Endodermal cell (in vitro differentiated cells): ENCODE data around the gene CACNA1F. TPM values are rescaled to one million over a fixed set of nuclear protein-coding genes. Genes with fewer than 3 reads are reported as not detected.

Experiments
- DNase-seq: peaks from one replicate; pipeline ENCODE4 v3.0.0-alpha.2; 2017
- H3K27ac ChIP-seq: 2 replicates; pipeline ENCODE4 v1.5.1; 2013; ENCODE audit warnings: mild to moderate bottlenecking, low read depth, low read length, moderate library complexity
- H3K27me3 ChIP-seq: 2 replicates; pipeline ENCODE4 v1.6.1; 2013; ENCODE audit warnings: mild to moderate bottlenecking, low read length, moderate library complexity; ENCODE audit not compliant: insufficient read depth, control insufficient read depth, poor library complexity, severe bottlenecking
- H3K36me3 ChIP-seq: 2 replicates; pipeline ENCODE4 v1.7.0; 2013; ENCODE audit warnings: mild to moderate bottlenecking, low read length, moderate library complexity; ENCODE audit not compliant: control insufficient read depth, insufficient read depth
- H3K4me1 ChIP-seq: one replicate; pipeline ENCODE4 v1.7.0; 2013; ENCODE audit warnings: low read length; ENCODE audit not compliant: control insufficient read depth, insufficient read depth
- H3K4me3 ChIP-seq: 2 replicates; pipeline ENCODE4 v1.5.1; 2013; ENCODE audit warnings: mild to moderate bottlenecking, low read length, moderate library complexity
- H3K9ac ChIP-seq: 2 replicates; pipeline ENCODE4 v1.6.1; 2013; ENCODE audit warnings: mild to moderate bottlenecking, low read length, moderate library complexity; ENCODE audit not compliant: poor library complexity, severe bottlenecking; ENCODE audit errors: extremely low read depth
- H3K9me3 ChIP-seq: 2 replicates; pipeline ENCODE4 v1.6.1; 2013; ENCODE audit warnings: mild to moderate bottlenecking, low read length, moderate library complexity; ENCODE audit not compliant: control insufficient read depth
- H3K27ac Mint-ChIP-seq: 2 replicates; pipeline ENCODE4 v1.8.0; 2020; ENCODE audit warnings: mixed read lengths
- H3K27me3 Mint-ChIP-seq: 2 replicates; pipeline ENCODE4 v1.8.0; 2021; ENCODE audit warnings: mild to moderate bottlenecking, mixed read lengths; ENCODE audit not compliant: insufficient read depth
- H3K36me3 Mint-ChIP-seq: 2 replicates; pipeline ENCODE4 v1.8.0; 2020; ENCODE audit warnings: low read depth, mixed read lengths
- H3K4me1 Mint-ChIP-seq: 2 replicates; pipeline ENCODE4 v1.8.0; 2020; ENCODE audit warnings: mixed read lengths
- H3K4me3 Mint-ChIP-seq: 2 replicates; pipeline ENCODE4 v1.8.0; 2020; ENCODE audit warnings: mild to moderate bottlenecking, moderate library complexity, mixed read lengths
- H3K9me3 Mint-ChIP-seq: 2 replicates; pipeline ENCODE4 v1.8.0; 2020; ENCODE audit warnings: mild to moderate bottlenecking, mixed read lengths
- WGBS, 2 experiments: methylation state at CpG; one replicate each; pipeline versions ENCODE4 v1.1.5 to v1.1.7; 2013; ENCODE audit warnings: missing lambda C conversion rate in 2 of 2, mixed read lengths in 1 of 2; ENCODE audit not compliant: insufficient coverage in 1 of 2, insufficient read length in 1 of 2; 5-methylcytosine and 5-hydroxymethylcytosine counted together
- total RNA-seq, 2 donors: library from RNA; stranded (reverse); fragmentation: NEBNext Ultra II Directional in 1 of 2; extraction: Animal tissue kit (Norgen Biotek cat#: 25700) in 1 of 2; gene quantifications; 2 replicates in 1 of 2; 3 replicates in 1 of 2; pipeline ENCODE4 v1.2.1, GENCODE V29; 2021
- TF ChIP-seq, protein P1 (sequence below): fragments of 200-600 bp; sonication (generic); conservative IDR thresholded peaks from 2 replicates; pipeline ENCODE4 v1.5.0; 2021; ENCODE audit warnings: antibody characterized with exemption, mild to moderate bottlenecking

The CACNA1F gene
- total RNA-seq, 2 donors from 2014 or later, result 0.42 to 0.70 TPM

GRCh38 chrX:49273181-49273727 lies 40.1 kb upstream of the CACNA1F start:
- peaks cover 6% of the 10 kb centered on the region for H3K4me1 Mint-ChIP-seq
- H3K4me1 ChIP-seq, result peaks cover 2% of the 10 kb centered on the region
- WGBS, 2 experiments, result 90 to 100% methylated on average over 1 to 8 of the region's 8 CpGs
- H3K27ac Mint-ChIP-seq, result no peak overlapping the region
- H3K36me3 ChIP-seq, result no peaks in the 10 kb centered on the region
- H3K9ac ChIP-seq, result no peak overlapping the region
- H3K27me3 ChIP-seq, result no peaks in the 10 kb centered on the region
- DNase-seq, result peak; percentile 6
- H3K27ac ChIP-seq, result no peak overlapping the region
- H3K4me3 Mint-ChIP-seq, result no peak overlapping the region
- H3K27me3 Mint-ChIP-seq, result no peaks in the 10 kb centered on the region
- H3K4me3 ChIP-seq, result no peak overlapping the region
- no peaks in the 10 kb centered on the region for H3K9me3 ChIP-seq
- peaks cover 67% of the 10 kb centered on the region for H3K9me3 Mint-ChIP-seq
- peaks cover 7% of the 10 kb centered on the region for H3K36me3 Mint-ChIP-seq
- TF ChIP-seq, protein P1, sequence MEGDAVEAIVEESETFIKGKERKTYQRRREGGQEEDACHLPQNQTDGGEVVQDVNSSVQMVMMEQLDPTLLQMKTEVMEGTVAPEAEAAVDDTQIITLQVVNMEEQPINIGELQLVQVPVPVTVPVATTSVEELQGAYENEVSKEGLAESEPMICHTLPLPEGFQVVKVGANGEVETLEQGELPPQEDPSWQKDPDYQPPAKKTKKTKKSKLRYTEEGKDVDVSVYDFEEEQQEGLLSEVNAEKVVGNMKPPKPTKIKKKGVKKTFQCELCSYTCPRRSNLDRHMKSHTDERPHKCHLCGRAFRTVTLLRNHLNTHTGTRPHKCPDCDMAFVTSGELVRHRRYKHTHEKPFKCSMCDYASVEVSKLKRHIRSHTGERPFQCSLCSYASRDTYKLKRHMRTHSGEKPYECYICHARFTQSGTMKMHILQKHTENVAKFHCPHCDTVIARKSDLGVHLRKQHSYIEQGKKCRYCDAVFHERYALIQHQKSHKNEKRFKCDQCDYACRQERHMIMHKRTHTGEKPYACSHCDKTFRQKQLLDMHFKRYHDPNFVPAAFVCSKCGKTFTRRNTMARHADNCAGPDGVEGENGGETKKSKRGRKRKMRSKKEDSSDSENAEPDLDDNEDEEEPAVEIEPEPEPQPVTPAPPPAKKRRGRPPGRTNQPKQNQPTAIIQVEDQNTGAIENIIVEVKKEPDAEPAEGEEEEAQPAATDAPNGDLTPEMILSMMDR, result no peak

DNA sequence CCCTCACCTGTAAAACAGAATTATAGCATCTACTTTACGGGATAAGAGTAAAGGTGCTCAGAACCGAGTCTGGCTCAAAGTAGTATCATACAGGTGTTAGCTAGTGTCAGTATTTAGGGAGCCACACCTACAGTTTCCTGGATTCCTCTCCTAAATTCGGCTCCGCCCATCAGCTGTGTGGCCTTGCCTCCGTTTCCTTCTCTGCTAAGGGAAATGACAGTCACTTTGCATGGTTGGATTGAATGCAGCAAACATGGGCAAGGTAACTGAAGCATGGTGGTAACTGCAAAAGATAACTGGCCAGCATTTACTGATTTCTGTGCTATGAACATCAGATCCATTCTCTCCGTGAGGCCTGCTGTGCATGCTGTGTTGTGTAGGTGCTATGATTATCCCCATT lies 39.3 kb upstream of the CACNA1F start:
- Histone ChIP-seq H3K27me3 (no peaks in the 10 kb centered on the region), H3K4me1 (peaks cover 2% of the 10 kb centered on the region), H3K9me3 (no peaks in the 10 kb centered on the region), H3K36me3 (no peaks in the 10 kb centered on the region), H3K9ac (no peak overlapping the region), H3K27ac (no peak overlapping the region), H3K4me3 (no peak overlapping the region)
- TF ChIP-seq, protein P1, result no peak
- DNase-seq, result no peak
- H3K4me1 Mint-ChIP-seq, result peaks cover 3% of the 10 kb centered on the region
- H3K27ac Mint-ChIP-seq, result no peak overlapping the region
- WGBS, 2 experiments, result 81 to 100% methylated on average over 4 to 6 of the region's 6 CpGs
- H3K9me3 Mint-ChIP-seq, result peaks cover 65% of the 10 kb centered on the region
- peaks cover 7% of the 10 kb centered on the region for H3K36me3 Mint-ChIP-seq
- no peaks in the 10 kb centered on the region for H3K27me3 Mint-ChIP-seq
- H3K4me3 Mint-ChIP-seq, result no peak overlapping the region

DNA sequence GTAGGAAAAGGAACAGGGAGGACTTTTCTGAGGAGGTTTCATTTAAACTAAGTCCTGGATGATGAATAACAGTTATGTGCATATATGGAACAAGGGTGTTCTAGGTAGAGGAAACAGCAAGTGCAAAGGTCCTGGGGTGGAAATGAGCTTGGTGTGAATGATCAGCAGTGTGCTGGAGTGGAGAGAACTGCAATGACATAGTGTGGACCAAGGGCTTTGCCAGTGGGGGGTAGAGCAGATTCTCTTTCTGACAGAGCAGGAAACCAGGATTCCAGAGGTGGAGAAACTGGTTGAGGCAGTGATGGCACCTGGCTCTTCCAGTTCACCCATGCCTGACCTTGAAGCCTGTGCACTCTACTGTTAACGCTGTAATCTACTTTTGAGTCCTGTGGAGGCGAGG lies 38.2 kb upstream of the CACNA1F start:
- H3K9me3 ChIP-seq, result no peaks in the 10 kb centered on the region
- no peak overlapping the region for H3K27ac ChIP-seq
- TF ChIP-seq, protein P1, result no peak
- H3K4me1 ChIP-seq, result peaks cover 2% of the 10 kb centered on the region
- no peaks in the 10 kb centered on the region for H3K36me3 ChIP-seq
- no peaks in the 10 kb centered on the region for H3K27me3 ChIP-seq
- Mint-ChIP-seq H3K27ac (peak overlapping the region; percentile 35), H3K27me3 (no peaks in the 10 kb centered on the region), H3K9me3 (peaks cover 69% of the 10 kb centered on the region), H3K4me3 (peak overlapping the region; percentile 77), H3K36me3 (peaks cover 7% of the 10 kb centered on the region), H3K4me1 (peaks cover 3% of the 10 kb centered on the region)
- no peak for DNase-seq
- WGBS, 2 experiments, result 100% methylated on average over 1 to 2 of the region's 2 CpGs
- no peak overlapping the region for H3K9ac ChIP-seq
- H3K4me3 ChIP-seq, result peak overlapping the region; percentile 71
